HepG2 (cell line): ENCODE measurements around the gene IGFBP6.

Experiments used
- CHD2 ChIP-seq: IDR thresholded peaks from 2 replicates; pipeline ENCODE4 v1.6.1; 2011; ENCODE audit warnings: low read depth, low read length, improper control_type of control experiment
- POLR2AphosphoS5 ChIP-seq: IDR thresholded peaks from 2 replicates; pipeline ENCODE4 v1.6.1; 2012; ENCODE audit warnings: low read depth, low read length
- SSRP1 ChIP-seq: IDR thresholded peaks from 2 replicates; pipeline ENCODE4 v1.6.1; 2016; ENCODE audit warnings: control low read depth

DNA sequence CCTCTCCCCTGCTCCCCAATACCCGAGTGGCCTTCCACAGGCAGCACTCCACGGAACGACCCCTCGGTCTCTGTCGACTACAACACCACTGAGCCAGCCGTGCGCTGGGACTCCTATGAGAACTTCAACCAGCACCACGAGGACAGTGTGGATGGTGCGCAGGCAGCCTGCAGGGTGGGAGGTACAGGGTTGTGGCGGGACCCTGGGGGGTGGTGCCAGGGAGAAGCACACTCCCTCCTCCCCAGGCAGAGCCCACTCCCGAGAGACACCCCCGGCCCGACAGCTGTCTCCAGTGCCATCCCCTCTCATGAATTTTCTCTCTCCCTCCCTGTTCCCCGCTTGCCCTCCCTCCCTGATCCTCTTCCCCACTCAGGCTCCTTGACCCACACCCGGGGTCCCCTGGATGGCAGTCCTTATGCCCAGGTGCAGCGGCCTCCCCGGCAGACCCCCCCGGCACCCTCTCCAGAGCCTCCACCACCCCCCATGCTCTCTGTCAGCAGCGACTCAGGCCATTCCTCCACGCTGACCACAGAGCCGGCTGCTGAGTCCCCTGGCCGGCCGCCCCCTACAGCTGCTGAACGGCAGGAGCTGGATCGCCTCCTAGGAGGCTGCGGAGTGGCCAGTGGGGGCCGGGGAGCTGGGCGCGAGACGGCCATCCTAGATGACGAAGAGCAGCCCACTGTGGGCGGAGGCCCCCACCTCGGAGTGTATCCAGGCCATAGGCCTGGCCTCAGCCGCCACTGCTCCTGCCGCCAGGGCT is 38.6 kb upstream of the IGFBP6 start:
- TF ChIP-seq POLR2AphosphoS5: no peak
- no peak for TF ChIP-seq CHD2
- TF ChIP-seq SSRP1 (CRISPR knock-in tag): no peak
